Naive B cell (primary cell): Measurements from ENCODE around the gene HSD17B12. TPM values are rescaled to one million over a fixed set of nuclear protein-coding genes. Genes with fewer than 3 reads are reported as not detected.
"Not testable (repeated sequence)": the region's sequence is repeated elsewhere in the genome, so short reads cannot be mapped to it uniquely, and the experiment has no call there.

Source experiments
- ATAC-seq, 2 donors: fragments of 150-1000 bp; cut with Tn5 transposase; 2 replicates each; pipeline ENCODE4 v1.10.0; 2021; ENCODE audit warnings: low read depth in 2 of 2, mild to moderate bottlenecking in 2 of 2, moderate library complexity in 2 of 2
- DNase-seq: peaks from one replicate; pipeline ENCODE4 v3.0.0; 2022
- H3K27ac Mint-ChIP-seq, 6 donors: one replicate each; pipeline ENCODE4 v1.8.0; 2020 to 2022; ENCODE audit warnings: mild to moderate bottlenecking in 6 of 6, mixed read lengths in 6 of 6, moderate library complexity in 5 of 6, inconsistent platforms in 2 of 6
- H3K27me3 Mint-ChIP-seq, 3 donors: one replicate each; pipeline ENCODE4 v1.8.0; 2021 to 2022; ENCODE audit warnings: mixed read lengths in 3 of 3, mild to moderate bottlenecking in 1 of 3
- H3K36me3 Mint-ChIP-seq, 2 donors: one replicate each; pipeline ENCODE4 v1.8.0; 2020 to 2022; ENCODE audit warnings: mixed read lengths in 2 of 2, inconsistent platforms in 1 of 2, mild to moderate bottlenecking in 1 of 2
- H3K4me1 Mint-ChIP-seq, 3 donors: one replicate each; pipeline ENCODE4 v1.8.0; 2020 to 2022; ENCODE audit warnings: mixed read lengths in 3 of 3, inconsistent platforms in 1 of 3, mild to moderate bottlenecking in 1 of 3, moderate library complexity in 1 of 3
- H3K4me3 Mint-ChIP-seq, 8 donors: one replicate each; pipeline ENCODE4 v1.8.0; 2020 to 2022; ENCODE audit warnings: mild to moderate bottlenecking in 8 of 8, mixed read lengths in 8 of 8, moderate library complexity in 8 of 8, inconsistent platforms in 2 of 8
- H3K9me3 Mint-ChIP-seq, 7 donors: one replicate each; pipeline ENCODE4 v1.8.0; 2020 to 2022; ENCODE audit warnings: mixed read lengths in 7 of 7, mild to moderate bottlenecking in 5 of 7, inconsistent platforms in 2 of 7, moderate library complexity in 1 of 7
- polyA plus RNA-seq, 6 donors: library from polyadenylated mRNA; unstranded; fragments of 300-500 nt; fragmentation: Illumina TruSeq; gene quantifications; one replicate each; pipeline ENCODE4 v1.2.3, GENCODE V29; 2021; ENCODE audit warnings: low read depth in 6 of 6

Gene HSD17B12
- polyA plus RNA-seq, 6 donors from 2014 or later = 27.1 to 49.8 (median 40.6) TPM

- ATAC-seq (no peak), DNase-seq (no peak)
- H3K9me3 Mint-ChIP-seq = peaks cover 4 to 23% (median 12%) of the 10 kb centered on the region in 7 donors
- peak overlapping the region in 3 of 8 donors; percentile 3 to 69 (median 45) for H3K4me3 Mint-ChIP-seq
- H3K36me3 Mint-ChIP-seq = peaks cover 38 to 41% of the 10 kb centered on the region in 2 donors
- H3K4me1 Mint-ChIP-seq = peaks cover 29 to 54% (median 44%) of the 10 kb centered on the region in 3 donors
- H3K27me3 Mint-ChIP-seq = no peaks in the 10 kb centered on the region
- peak overlapping the region in 3 of 6 donors; percentile 5 to 37 (median 29) for H3K27ac Mint-ChIP-seq
These were observed 55.4 kb downstream of the HSD17B12 start for GRCh38 chr11:43735961-43736360.

- Mint-ChIP-seq H3K36me3 (peaks cover 38 to 41% of the 10 kb centered on the region in 2 donors), H3K9me3 (peaks cover 4 to 23% (median 12%) of the 10 kb centered on the region in 7 donors), H3K27ac (peak overlapping the region in 3 of 6 donors; percentile 3 to 60 (median 37)), H3K4me3 (peak overlapping the region in 2 of 8 donors; percentile 3 to 45), H3K27me3 (no peaks in the 10 kb centered on the region), H3K4me1 (peaks cover 29 to 49% (median 44%) of the 10 kb centered on the region in 3 donors)
- DNase-seq = no peak
- ATAC-seq = no peak
These were observed 56.1 kb downstream of the HSD17B12 start for GRCh38 chr11:43736502-43737200.

GRCh38 chr11:43737201-43737590 is 56.7 kb downstream of the HSD17B12 start:
- H3K27ac Mint-ChIP-seq = peak overlapping the region in 3 of 6 donors; percentile 3 to 60 (median 28)

GRCh38 chr11:43738600-43739409 is 58.3 kb downstream of the HSD17B12 start:
- no peak overlapping the region for H3K27ac Mint-ChIP-seq
- no peaks in the 10 kb centered on the region for H3K27me3 Mint-ChIP-seq
- DNase-seq = no peak
- peaks cover 8 to 26% (median 15%) of the 10 kb centered on the region in 7 donors for H3K9me3 Mint-ChIP-seq
- no peak overlapping the region for H3K4me3 Mint-ChIP-seq
- peaks cover 29 to 43% (median 34%) of the 10 kb centered on the region in 3 donors for H3K4me1 Mint-ChIP-seq
- peaks cover 37 to 38% of the 10 kb centered on the region in 2 donors for H3K36me3 Mint-ChIP-seq
- ATAC-seq = no peak

More at GRCh38 chr11:43737201-43737590, 56.7 kb downstream of the HSD17B12 start:
- H3K9me3 Mint-ChIP-seq = peaks cover 4 to 23% (median 12%) of the 10 kb centered on the region in 7 donors
- no peak for DNase-seq
- no peaks in the 10 kb centered on the region for H3K27me3 Mint-ChIP-seq
- peaks cover 29 to 44% (median 42%) of the 10 kb centered on the region in 3 donors for H3K4me1 Mint-ChIP-seq
- H3K36me3 Mint-ChIP-seq = peaks cover 36 to 38% of the 10 kb centered on the region in 2 donors
- H3K4me3 Mint-ChIP-seq = no peak overlapping the region
- ATAC-seq = no peak

- Mint-ChIP-seq H3K4me1 (peaks cover 0 to 10% (median 5%) of the 10 kb centered on the region in 3 donors), H3K9me3 (peaks cover 16 to 35% (median 20%) of the 10 kb centered on the region in 7 donors), H3K36me3 (peaks cover 36 to 39% of the 10 kb centered on the region in 2 donors), H3K4me3 (no peak overlapping the region), H3K27me3 (no peaks in the 10 kb centered on the region), H3K27ac (peak overlapping the region in 1 of 6 donors; percentile 16)
- ATAC-seq (no peak), DNase-seq (no peak)
These were observed 66.1 kb downstream of the HSD17B12 start for GRCh38 chr11:43746670-43747069.

- no peak for DNase-seq
- Mint-ChIP-seq H3K9me3 (peaks cover 16 to 35% (median 20%) of the 10 kb centered on the region in 7 donors), H3K4me1 (peaks cover 0 to 10% (median 5%) of the 10 kb centered on the region in 3 donors), H3K27ac (peak overlapping the region in 1 of 6 donors; percentile 63), H3K36me3 (peaks cover 36 to 39% of the 10 kb centered on the region in 2 donors), H3K4me3 (peak overlapping the region in 1 of 8 donors; percentile 12), H3K27me3 (no peaks in the 10 kb centered on the region)
- ATAC-seq = no peak
These were observed 66.7 kb downstream of the HSD17B12 start for GRCh38 chr11:43747130-43747802.

GRCh38 chr11:43748095-43748494 is 67.6 kb downstream of the HSD17B12 start:
- no peak overlapping the region for H3K27ac Mint-ChIP-seq
- ATAC-seq (no peak), DNase-seq (no peak)
- H3K4me3 Mint-ChIP-seq = no peak overlapping the region
- peaks cover 16 to 33% (median 20%) of the 10 kb centered on the region in 7 donors for H3K9me3 Mint-ChIP-seq
- H3K4me1 Mint-ChIP-seq = peaks cover 0 to 10% (median 5%) of the 10 kb centered on the region in 3 donors
- no peaks in the 10 kb centered on the region for H3K27me3 Mint-ChIP-seq
- H3K36me3 Mint-ChIP-seq = peaks cover 34 to 38% of the 10 kb centered on the region in 2 donors

GRCh38 chr11:43751726-43752125 is 71.2 kb downstream of the HSD17B12 start:
- peaks cover 0 to 4% (median 3%) of the 10 kb centered on the region in 3 donors for H3K4me1 Mint-ChIP-seq
- no peak for DNase-seq
- H3K4me3 Mint-ChIP-seq = no peak overlapping the region
- no peak for ATAC-seq
- no peaks in the 10 kb centered on the region for H3K27me3 Mint-ChIP-seq
- H3K9me3 Mint-ChIP-seq = peaks cover 5 to 14% (median 9%) of the 10 kb centered on the region in 7 donors
- H3K27ac Mint-ChIP-seq = no peak overlapping the region
- H3K36me3 Mint-ChIP-seq = peaks cover 19 to 34% of the 10 kb centered on the region in 2 donors

GRCh38 chr11:43756575-43756974 is 76.0 kb downstream of the HSD17B12 start:
- peaks cover 8 to 25% of the 10 kb centered on the region in 2 donors for H3K36me3 Mint-ChIP-seq

GRCh38 chr11:43758927-43759326 is 78.4 kb downstream of the HSD17B12 start:
- H3K27me3 Mint-ChIP-seq = no peaks in the 10 kb centered on the region
- no peaks in the 10 kb centered on the region for H3K4me1 Mint-ChIP-seq
- DNase-seq = no peak
- no peak for ATAC-seq
- peaks cover 11 to 31% of the 10 kb centered on the region in 2 donors for H3K36me3 Mint-ChIP-seq
- H3K27ac Mint-ChIP-seq = no peak overlapping the region
- H3K9me3 Mint-ChIP-seq = peaks cover 0 to 6% (median 0%) of the 10 kb centered on the region in 7 donors
- no peak overlapping the region for H3K4me3 Mint-ChIP-seq

More at GRCh38 chr11:43756575-43756974, 76.0 kb downstream of the HSD17B12 start:
- no peak overlapping the region for H3K27ac Mint-ChIP-seq
- no peaks in the 10 kb centered on the region for H3K27me3 Mint-ChIP-seq
- no peak overlapping the region for H3K4me3 Mint-ChIP-seq
- DNase-seq (no peak), ATAC-seq (no peak)
- no peaks in the 10 kb centered on the region for H3K4me1 Mint-ChIP-seq
- H3K9me3 Mint-ChIP-seq = no peaks in the 10 kb centered on the region

GRCh38 chr11:43760902-43761301 is 80.4 kb downstream of the HSD17B12 start:
- Mint-ChIP-seq H3K27me3 (no peaks in the 10 kb centered on the region), H3K36me3 (peaks cover 31% of the 10 kb centered on the region in 2 donors), H3K4me3 (no peak overlapping the region), H3K9me3 (peaks cover under 1 to 24% (median 16%) of the 10 kb centered on the region in 7 donors), H3K27ac (no peak overlapping the region), H3K4me1 (no peaks in the 10 kb centered on the region)
- DNase-seq = no peak
- no peak for ATAC-seq

GRCh38 chr11:43765194-43765593 is 84.7 kb downstream of the HSD17B12 start:
- Mint-ChIP-seq H3K27ac (no peak overlapping the region), H3K4me3 (no peak overlapping the region), H3K4me1 (no peaks in the 10 kb centered on the region), H3K27me3 (no peaks in the 10 kb centered on the region), H3K36me3 (peaks cover 30 to 44% of the 10 kb centered on the region in 2 donors), H3K9me3 (peaks cover 5 to 33% (median 21%) of the 10 kb centered on the region in 7 donors)
- ATAC-seq (no peak), DNase-seq (no peak)

- H3K27me3 Mint-ChIP-seq = not testable (repeated sequence)
- H3K36me3 Mint-ChIP-seq = peaks cover 30 to 45% of the 10 kb centered on the region in 2 donors
These were observed 88.1 kb downstream of the HSD17B12 start for GRCh38 chr11:43768654-43769053.

More at GRCh38 chr11:43768654-43769053, 88.1 kb downstream of the HSD17B12 start:
- not testable (repeated sequence) for H3K4me1 Mint-ChIP-seq, H3K4me3 Mint-ChIP-seq, ATAC-seq, DNase-seq, H3K27ac Mint-ChIP-seq
- peaks cover 5 to 31% (median 21%) of the 10 kb centered on the region in 7 donors for H3K9me3 Mint-ChIP-seq
